CD14-positive monocyte (primary cell): ENCODE results near the gene ARHGAP15. TPM values are rescaled to one million over a fixed set of nuclear protein-coding genes. Genes with fewer than 3 reads are reported as not detected.

ENCODE experiments used
- DNase-seq, 3 donors: peaks; one replicate each; pipeline ENCODE4 v3.0.0-alpha.2; 2011 to 2022
- H2AFZ ChIP-seq: 2 replicates; pipeline ENCODE4 v1.6.0; 2012; ENCODE audit warnings: mild to moderate bottlenecking, low read depth, low read length, inconsistent platforms; ENCODE audit not compliant: insufficient read depth, poor library complexity, severe bottlenecking
- H3K27ac ChIP-seq, 2 donors: 1 replicate in 1 of 2; 2 replicates in 1 of 2; pipeline ENCODE4 v1.5.1; 2012 to 2013; ENCODE audit warnings: low read length in 2 of 2, control low read depth in 1 of 2, inconsistent platforms in 1 of 2, low read depth in 1 of 2, mild to moderate bottlenecking in 1 of 2
- H3K27me3 ChIP-seq, 2 donors: one replicate each; pipeline versions ENCODE4 v1.6.0 to v1.6.1; 2011 to 2013; ENCODE audit warnings: low read length in 2 of 2; ENCODE audit not compliant: control insufficient read depth in 2 of 2, insufficient read depth in 2 of 2
- H3K36me3 ChIP-seq, 2 donors: replicated peaks in 1 of 2; 1 replicate in 1 of 2; 2 replicates in 1 of 2; pipeline versions ENCODE4 v1.5.1 to v1.6.1; 2012 to 2013; ENCODE audit warnings: low read length in 2 of 2, control low read depth in 1 of 2, inconsistent platforms in 1 of 2, mild to moderate bottlenecking in 1 of 2; ENCODE audit not compliant: insufficient read depth in 2 of 2, control insufficient read depth in 1 of 2
- H3K4me1 ChIP-seq, 2 donors: 1 replicate in 1 of 2; 2 replicates in 1 of 2; pipeline versions ENCODE4 v1.5.1 to v1.6.1; 2012 to 2013; ENCODE audit warnings: low read length in 2 of 2, control low read depth in 1 of 2, inconsistent platforms in 1 of 2, mild to moderate bottlenecking in 1 of 2, moderate library complexity in 1 of 2; ENCODE audit not compliant: insufficient read depth in 2 of 2, control insufficient read depth in 1 of 2
- H3K4me2 ChIP-seq: replicated peaks from 2 replicates; pipeline ENCODE3; 2012; ENCODE audit warnings: low read length, moderate library complexity, mild to moderate bottlenecking; ENCODE audit not compliant: poor library complexity, severe bottlenecking; ENCODE audit errors: extremely low read depth
- H3K4me3 ChIP-seq, 3 experiments: fragments of 200-600 bp in 1 of 3; sonication (generic) in 1 of 3; replicated peaks in 1 of 3; 1 replicate in 2 of 3; 2 replicates in 1 of 3; pipeline ENCODE4 v1.5.1; 2011 to 2013; ENCODE audit warnings: low read length in 3 of 3, mild to moderate bottlenecking in 3 of 3, control low read depth in 2 of 3, low read depth in 2 of 3, inconsistent platforms in 1 of 3, moderate library complexity in 1 of 3
- H3K79me2 ChIP-seq: 2 replicates; pipeline ENCODE4 v1.6.0; 2012; ENCODE audit warnings: mild to moderate bottlenecking, control low read depth, inconsistent platforms, low read length, moderate library complexity; ENCODE audit not compliant: insufficient read depth
- H3K9ac ChIP-seq: 2 replicates; pipeline ENCODE4 v1.6.0; 2017; ENCODE audit warnings: low read length, mild to moderate bottlenecking; ENCODE audit not compliant: insufficient read depth, poor library complexity, severe bottlenecking
- H3K9me3 ChIP-seq, 2 donors: replicated peaks in 1 of 2; 1 replicate in 1 of 2; 2 replicates in 1 of 2; pipeline versions ENCODE4 v1.5.1 to v1.6.1; 2012 to 2013; ENCODE audit warnings: low read length in 2 of 2, control low read depth in 1 of 2; ENCODE audit not compliant: control insufficient read depth in 1 of 2, insufficient read depth in 1 of 2
- H4K20me1 ChIP-seq: 2 replicates; pipeline ENCODE4 v1.6.0; 2012; ENCODE audit warnings: mild to moderate bottlenecking, low read length, control low read depth, moderate library complexity; ENCODE audit not compliant: insufficient read depth
- H3K27ac Mint-ChIP-seq, 7 donors: one replicate each; pipeline ENCODE4 v1.8.0; 2020; ENCODE audit warnings: mild to moderate bottlenecking in 7 of 7, mixed read lengths in 7 of 7, moderate library complexity in 6 of 7, inconsistent platforms in 2 of 7
- H3K27me3 Mint-ChIP-seq, 3 donors: one replicate each; pipeline ENCODE4 v1.8.0; 2021 to 2022; ENCODE audit warnings: low read depth in 3 of 3, mild to moderate bottlenecking in 3 of 3, mixed read lengths in 3 of 3, moderate library complexity in 3 of 3, inconsistent platforms in 1 of 3
- H3K36me3 Mint-ChIP-seq, 2 donors: one replicate each; pipeline ENCODE4 v1.8.0; 2020; ENCODE audit warnings: mixed read lengths in 2 of 2, inconsistent platforms in 1 of 2, mild to moderate bottlenecking in 1 of 2
- H3K4me1 Mint-ChIP-seq: one replicate; pipeline ENCODE4 v1.8.0; 2020; ENCODE audit warnings: mild to moderate bottlenecking, mixed read lengths
- H3K4me3 Mint-ChIP-seq, 2 donors: one replicate each; pipeline ENCODE4 v1.8.0; 2020; ENCODE audit warnings: mild to moderate bottlenecking in 2 of 2, mixed read lengths in 2 of 2, moderate library complexity in 1 of 2
- H3K9me3 Mint-ChIP-seq, 7 donors: one replicate each; pipeline ENCODE4 v1.8.0; 2020 to 2022; ENCODE audit warnings: mixed read lengths in 7 of 7, mild to moderate bottlenecking in 6 of 7, moderate library complexity in 6 of 7, inconsistent platforms in 2 of 7
- WGBS: methylation state at CpG from one replicate; pipeline ENCODE4 v1.1.5; 2013; ENCODE audit warnings: missing lambda C conversion rate; ENCODE audit not compliant: insufficient coverage; 5-methylcytosine and 5-hydroxymethylcytosine counted together
- intact Hi-C, 2 donors: fragments of 100-400 bp; cut with micrococcal nuclease; formaldehyde crosslinking; loops; one replicate each; pipeline versions ENCODE4 v1.15.0 to v1.15.1; 2023
- polyA plus RNA-seq, 3 donors: library from polyadenylated mRNA; depleted of rRNA in 1 of 3; unstranded in 2 of 3; stranded (reverse) in 1 of 3; fragments of 300-500 nt in 2 of 3; fragments of >200 nt in 1 of 3; fragmentation: Illumina TruSeq in 2 of 3; gene quantifications; 1 replicate in 2 of 3; 2 replicates in 1 of 3; pipeline ENCODE4 v1.2.3, GENCODE V29; 2012 to 2021
- TF ChIP-seq, protein P1 (sequence below): fragments of 200-600 bp; IDR thresholded peaks from one replicate; pipeline ENCODE4 v1.8.0; 2022; ENCODE audit warnings: antibody characterized with exemption, mild to moderate bottlenecking

ARHGAP15 gene
- polyA plus RNA-seq, 3 donors = 35.4 to 50.9 (median 50.7) TPM

GRCh38 chr2:143171817-143172216, 42.6 kb downstream of the ARHGAP15 start:
- Mint-ChIP-seq H3K27ac (no peak overlapping the region), H3K36me3 (peaks cover 35% of the 10 kb centered on the region in 2 donors)

DNA sequence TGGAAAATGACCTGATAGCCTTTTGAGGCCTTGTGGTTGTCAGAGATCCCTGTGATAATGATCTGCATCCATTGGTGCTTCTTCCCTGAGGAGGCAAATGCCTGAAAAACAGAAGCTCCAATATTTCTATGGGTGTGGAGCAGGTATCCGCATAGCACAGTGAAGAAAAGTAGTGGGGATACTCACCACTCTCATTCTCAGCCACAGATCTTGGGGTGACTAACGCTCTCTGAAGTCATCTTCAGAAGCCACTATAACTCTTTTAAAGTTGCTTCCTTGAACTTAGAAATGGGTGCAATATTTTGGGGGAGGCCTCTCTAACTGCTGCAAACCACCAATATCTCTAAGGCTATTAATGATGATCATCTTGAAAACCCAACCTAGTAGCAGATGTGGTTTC, 46.2 kb downstream of the ARHGAP15 start:
- H3K4me1 Mint-ChIP-seq = peaks cover 2% of the 10 kb centered on the region
- Histone ChIP-seq H3K27me3 (no peaks in the 10 kb centered on the region), H3K4me2 (no peak overlapping the region), H3K9ac (no peak overlapping the region), H3K27ac (no peak overlapping the region), H3K4me1 (no peaks in the 10 kb centered on the region), H3K36me3 (peaks cover 6 to 28% of the 10 kb centered on the region in 2 donors), H3K79me2 (peaks cover 78% of the 10 kb centered on the region), H3K9me3 (peaks cover 0 to under 1% of the 10 kb centered on the region in 2 donors), H4K20me1 (peaks cover 7% of the 10 kb centered on the region), H2AFZ (no peak overlapping the region), H3K4me3 (no peak overlapping the region)
- intact Hi-C loops = no loop called here
- H3K36me3 Mint-ChIP-seq = peaks cover 29 to 32% of the 10 kb centered on the region in 2 donors
- WGBS = no CpG with 5 or more reads among the region's 2 CpGs
- H3K27ac Mint-ChIP-seq = peak overlapping the region in 1 of 7 donors; percentile 48
- TF ChIP-seq, protein P1, sequence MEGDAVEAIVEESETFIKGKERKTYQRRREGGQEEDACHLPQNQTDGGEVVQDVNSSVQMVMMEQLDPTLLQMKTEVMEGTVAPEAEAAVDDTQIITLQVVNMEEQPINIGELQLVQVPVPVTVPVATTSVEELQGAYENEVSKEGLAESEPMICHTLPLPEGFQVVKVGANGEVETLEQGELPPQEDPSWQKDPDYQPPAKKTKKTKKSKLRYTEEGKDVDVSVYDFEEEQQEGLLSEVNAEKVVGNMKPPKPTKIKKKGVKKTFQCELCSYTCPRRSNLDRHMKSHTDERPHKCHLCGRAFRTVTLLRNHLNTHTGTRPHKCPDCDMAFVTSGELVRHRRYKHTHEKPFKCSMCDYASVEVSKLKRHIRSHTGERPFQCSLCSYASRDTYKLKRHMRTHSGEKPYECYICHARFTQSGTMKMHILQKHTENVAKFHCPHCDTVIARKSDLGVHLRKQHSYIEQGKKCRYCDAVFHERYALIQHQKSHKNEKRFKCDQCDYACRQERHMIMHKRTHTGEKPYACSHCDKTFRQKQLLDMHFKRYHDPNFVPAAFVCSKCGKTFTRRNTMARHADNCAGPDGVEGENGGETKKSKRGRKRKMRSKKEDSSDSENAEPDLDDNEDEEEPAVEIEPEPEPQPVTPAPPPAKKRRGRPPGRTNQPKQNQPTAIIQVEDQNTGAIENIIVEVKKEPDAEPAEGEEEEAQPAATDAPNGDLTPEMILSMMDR = no peak
- no peak overlapping the region for H3K4me3 Mint-ChIP-seq
- H3K9me3 Mint-ChIP-seq = peaks cover 0 to 5% (median 3%) of the 10 kb centered on the region in 7 donors
- no peak for DNase-seq
- no peaks in the 10 kb centered on the region for H3K27me3 Mint-ChIP-seq

More at GRCh38 chr2:143171817-143172216, 42.6 kb downstream of the ARHGAP15 start:
- no peak for DNase-seq
- TF ChIP-seq, protein P1 = no peak
- Histone ChIP-seq H3K27me3 (no peaks in the 10 kb centered on the region), H3K4me3 (no peak overlapping the region), H3K4me2 (no peak overlapping the region), H3K36me3 (peaks cover 7 to 43% of the 10 kb centered on the region in 2 donors), H2AFZ (no peak overlapping the region), H3K9me3 (no peaks in the 10 kb centered on the region), H3K4me1 (no peaks in the 10 kb centered on the region), H3K27ac (no peak overlapping the region), H3K9ac (no peak overlapping the region), H3K79me2 (peaks cover 83% of the 10 kb centered on the region), H4K20me1 (peaks cover 16% of the 10 kb centered on the region)
- Mint-ChIP-seq H3K9me3 (no peaks in the 10 kb centered on the region), H3K4me3 (no peak overlapping the region), H3K27me3 (no peaks in the 10 kb centered on the region), H3K4me1 (peaks cover 2% of the 10 kb centered on the region)
- intact Hi-C loops = no loop called here
- no CpG with 5 or more reads among the region's 2 CpGs for WGBS
